GM12872 (cell line): ENCODE data around the gene KRT75.

ENCODE experiments used
- CTCF ChIP-seq: IDR thresholded peaks from 3 replicates; pipeline ENCODE4 v1.5.1; 2011; ENCODE audit warnings: low read depth, mild to moderate bottlenecking, low read length, moderate library complexity; ENCODE audit not compliant: insufficient read depth

Gene KRT75

DNA sequence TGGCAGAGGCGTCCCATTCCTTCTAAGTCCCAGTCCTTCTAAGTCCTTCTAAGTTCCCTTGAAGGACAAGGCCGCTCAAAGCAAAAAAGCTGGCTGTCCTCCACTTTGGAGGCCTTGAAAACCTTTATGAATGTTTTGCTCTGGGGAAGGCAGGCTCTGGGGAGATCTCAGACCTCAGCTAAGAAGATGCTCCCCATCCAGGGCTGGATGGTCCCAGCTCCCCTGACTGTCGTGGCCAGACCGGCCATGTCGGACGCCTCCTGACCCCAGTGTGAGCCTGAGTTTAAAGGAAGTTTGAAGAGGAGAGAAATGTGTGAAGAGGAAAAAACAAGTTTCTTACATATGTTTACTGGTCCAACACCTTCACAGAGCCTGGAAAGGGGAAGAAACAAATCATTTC, 54.6 kb downstream of the KRT75 start:
- no peak for TF ChIP-seq CTCF

DNA sequence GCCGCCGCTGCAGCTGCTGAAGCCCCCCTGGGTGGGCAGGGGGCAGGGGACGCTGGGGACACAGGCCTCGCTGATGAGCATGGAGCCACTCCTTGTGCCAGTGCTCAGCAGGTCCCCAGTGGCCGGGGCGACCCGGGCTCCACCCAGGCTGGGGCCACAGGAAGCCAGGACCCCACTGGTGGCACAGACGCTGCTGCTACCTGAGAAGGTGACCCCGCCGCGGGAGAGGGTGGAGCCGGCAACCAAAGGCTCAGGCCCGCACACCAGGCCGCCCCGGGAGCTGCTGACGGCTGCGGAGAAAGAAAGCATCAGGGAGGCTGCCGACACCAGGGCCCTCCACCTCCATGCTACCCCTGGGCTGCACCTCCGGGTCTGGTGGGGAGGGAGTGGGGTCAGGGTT, 56.1 kb downstream of the KRT75 start:
- no peak for TF ChIP-seq CTCF

- no peak for TF ChIP-seq CTCF
Measured at GRCh38 chr12:52377266-52377665, 56.9 kb downstream of the KRT75 start.
